GM12878 (cell line): Measurements from ENCODE around the gene SPOCK1. TPM values are rescaled to one million over a fixed set of nuclear protein-coding genes. Genes with fewer than 3 reads are reported as not detected.

Experiments
- ATAC-seq: fragments of 200-7000 bp; cut with Tn5 transposase; 3 replicates; pipeline ENCODE4 v1.9.1; 2020; ENCODE audit warnings: mild to moderate bottlenecking, moderate library complexity
- BruUV-seq: library from RNA; stranded (reverse); fragments of 400-500 nt; replicated peaks from 2 replicates; lab custom pipeline; 2021; lab: Mats Ljungman, UMichigan
- CTCF ChIA-PET: fragments of 300-600 bp; sonication (Branson Sonifier 250); formaldehyde crosslinking; extraction: SDS; loops from one replicate; lab custom pipeline; 2021; ENCODE audit warnings: inconsistent platforms; lab: Yijun Ruan, JAX
- POLR2A ChIA-PET: fragments of 350-600 bp; formaldehyde crosslinking; extraction: SDS; loops from one replicate; lab custom pipeline; 2021; ENCODE audit warnings: inconsistent platforms; lab: Charles Lee
- RAD21 ChIA-PET: fragments of 300-600 bp; sonication (Branson Sonifier 250); formaldehyde crosslinking; loops from one replicate; lab custom pipeline; 2023; ENCODE audit warnings: antibody characterized with exemption; ENCODE audit not compliant: unreplicated experiment; lab: Charles Lee
- SMC1A ChIA-PET: fragments of 300-600 bp; sonication (Branson Sonifier 250); formaldehyde crosslinking; loops from one replicate; lab custom pipeline; 2023; ENCODE audit not compliant: unreplicated experiment, uncharacterized antibody; lab: Charles Lee
- DNase-seq: peaks from one replicate; pipeline ENCODE4 v3.0.0-alpha.2; 2011; ENCODE audit warnings: low read depth, low spot score
- FAIRE-seq: peaks from 3 replicates; lab custom pipeline; 2011; peaks lifted over from hg19 to GRCh38; lab: Jason Lieb, UNC
- H2AFZ ChIP-seq: 2 replicates; pipeline ENCODE4 v1.6.0; 2011; ENCODE audit warnings: low read depth, low read length, control low read depth; ENCODE audit not compliant: control insufficient read depth
- H3K27ac ChIP-seq: 2 replicates; pipeline ENCODE4 v1.5.1; 2011; ENCODE audit warnings: control low read depth; ENCODE audit not compliant: control insufficient read depth, insufficient read depth
- H3K27me3 ChIP-seq, 2 experiments: replicated peaks in 1 of 2; 2 replicates each; pipeline versions ENCODE4 v1.6.0 to v1.6.1; 2011; ENCODE audit warnings: low read length in 1 of 2; ENCODE audit not compliant: control insufficient read depth in 2 of 2, insufficient read depth in 2 of 2
- H3K36me3 ChIP-seq, 2 experiments: 2 replicates each; pipeline ENCODE4 v1.5.1; 2011; ENCODE audit warnings: low read length in 1 of 2; ENCODE audit not compliant: control insufficient read depth in 2 of 2, insufficient read depth in 2 of 2
- H3K4me1 ChIP-seq: 2 replicates; pipeline ENCODE4 v1.6.1; 2011; ENCODE audit warnings: mild to moderate bottlenecking, low read length, moderate library complexity, mixed read lengths; ENCODE audit not compliant: control insufficient read depth, insufficient read depth
- H3K4me2 ChIP-seq: 2 replicates; pipeline ENCODE4 v1.6.0; 2011; ENCODE audit warnings: control low read depth; ENCODE audit not compliant: control insufficient read depth, insufficient read depth
- H3K4me3 ChIP-seq: fragments of 200-600 bp; sonication (generic); 2 replicates; pipeline ENCODE4 v1.5.1; 2016
- H3K79me2 ChIP-seq: 2 replicates; pipeline ENCODE4 v1.6.0; 2011; ENCODE audit warnings: low read length; ENCODE audit not compliant: control insufficient read depth, insufficient read depth
- H3K9ac ChIP-seq: 2 replicates; pipeline ENCODE4 v1.8.0; 2011; ENCODE audit warnings: low read length, control low read depth, mixed read lengths; ENCODE audit not compliant: control insufficient read depth, insufficient read depth
- H3K9me3 ChIP-seq: replicated peaks from 3 replicates; pipeline ENCODE4 v1.5.1; 2011; ENCODE audit warnings: mild to moderate bottlenecking, low read length; ENCODE audit not compliant: control insufficient read depth, insufficient read depth
- H4K20me1 ChIP-seq: 2 replicates; pipeline ENCODE4 v1.6.0; 2011; ENCODE audit not compliant: control insufficient read depth, insufficient read depth
- BACH1 ChIP-seq: fragments of 450-650 bp; IDR thresholded peaks from 2 replicates; pipeline ENCODE4 v1.6.1; 2017; ENCODE audit warnings: mild to moderate bottlenecking, borderline replicate concordance
- HDAC6 ChIP-seq: fragments of 200-600 bp; sonication (generic); IDR thresholded peaks from one replicate; pipeline ENCODE4 v1.8.0; 2017; ENCODE audit warnings: antibody characterized with exemption; ENCODE audit not compliant: unreplicated experiment
- NFYB ChIP-seq: IDR thresholded peaks from 2 replicates; pipeline ENCODE4 v1.6.1; 2011; ENCODE audit warnings: low read depth, mild to moderate bottlenecking, low read length, improper control_type of control experiment, moderate library complexity; ENCODE audit not compliant: insufficient read depth
- PAX5 ChIP-seq: IDR thresholded peaks from 2 replicates; pipeline ENCODE4 v1.6.1; 2011; ENCODE audit warnings: low read depth, low read length, borderline replicate concordance
- PAX8 ChIP-seq: fragments of 450-650 bp; IDR thresholded peaks from 2 replicates; pipeline ENCODE4 v1.6.1; 2017; ENCODE audit warnings: mild to moderate bottlenecking, moderate library complexity
- SREBF2 ChIP-seq: IDR thresholded peaks from 2 replicates; pipeline ENCODE4 v1.6.1; 2012; ENCODE audit warnings: mild to moderate bottlenecking, low read length
- TCF3 ChIP-seq: IDR thresholded peaks from 2 replicates; pipeline ENCODE4 v1.6.1; 2012; ENCODE audit warnings: low read depth, mild to moderate bottlenecking, low read length, borderline replicate concordance; ENCODE audit not compliant: insufficient read depth
- ZNF274 ChIP-seq: IDR thresholded peaks from one replicate; pipeline ENCODE4 v1.8.0; 2011; ENCODE audit not compliant: insufficient read length, insufficient read depth
- WGBS: methylation state at CpG from one replicate; pipeline ENCODE4 v1.1.6; 2016; ENCODE audit warnings: low lambda C conversion rate; ENCODE audit not compliant: insufficient replicate concordance, insufficient coverage; ENCODE audit errors: missing lambda C conversion rate; 5-methylcytosine and 5-hydroxymethylcytosine counted together
- in situ Hi-C: fragments of 300-500 bp; cut with MboI; formaldehyde crosslinking; loops from 9 replicates; pipeline ENCODE4 v1.14.3; 2018; ENCODE audit warnings: mixed read lengths
- intact Hi-C: fragments of 100-400 bp; cut with micrococcal nuclease; formaldehyde crosslinking; loops from one replicate; pipeline ENCODE4 v1.14.2; 2022; ENCODE audit not compliant: unreplicated experiment
- polyA plus RNA-seq, 11 experiments: library from polyadenylated mRNA; depleted of rRNA in 4 of 11; unstranded in 6 of 11; stranded (reverse) in 5 of 11; fragments of >200 nt; fragmentation: Nextera tagmentation in 4 of 11; fragmentation: Illumina TruSeq in 1 of 11; extraction: Ambion mirVana in 4 of 11; extraction: Trizol in 1 of 11; gene quantifications; 1 replicate in 1 of 11; 2 replicates in 10 of 11; pipeline versions ENCODE4 v1.2.1 to v1.2.3, GENCODE V29; 2011 to 2016; ENCODE audit warnings: inconsistent platforms in 2 of 11, missing spikeins in 2 of 11, low read depth in 1 of 11
- total RNA-seq, 4 experiments: library from RNA; depleted of rRNA in 3 of 4; stranded (reverse); fragments of >200 nt in 3 of 4; fragmentation: Illumina TruSeq in 1 of 4; extraction: Trizol in 1 of 4; gene quantifications; 2 replicates each; pipeline versions ENCODE4 v1.2.1 to v1.2.3, GENCODE V29; 2013 to 2021
- TF ChIP-seq, protein P1 (sequence below): fragments of 450-650 bp; IDR thresholded peaks from 2 replicates; pipeline ENCODE4 v1.6.1; 2017; ENCODE audit warnings: mild to moderate bottlenecking, low read depth, inconsistent platforms; ENCODE audit not compliant: poor library complexity, severe bottlenecking
- TF ChIP-seq, protein P2 (sequence below): IDR thresholded peaks from 2 replicates; pipeline ENCODE4 v1.6.1; 2012; ENCODE audit warnings: mild to moderate bottlenecking, low read depth, low read length
- TF ChIP-seq, protein P3 (sequence below): IDR thresholded peaks from 2 replicates; pipeline ENCODE4 v1.6.1; 2012; ENCODE audit warnings: low read depth, low read length, improper control_type of control experiment

Gene SPOCK1
- total and polyA plus RNA-seq, 10 of the 15 experiments (the other 5 are each of a cell fraction or from before 2014, with no cell fraction given) = 0.06 to 0.68 (median 0.25) TPM; not detected in 3

DNA sequence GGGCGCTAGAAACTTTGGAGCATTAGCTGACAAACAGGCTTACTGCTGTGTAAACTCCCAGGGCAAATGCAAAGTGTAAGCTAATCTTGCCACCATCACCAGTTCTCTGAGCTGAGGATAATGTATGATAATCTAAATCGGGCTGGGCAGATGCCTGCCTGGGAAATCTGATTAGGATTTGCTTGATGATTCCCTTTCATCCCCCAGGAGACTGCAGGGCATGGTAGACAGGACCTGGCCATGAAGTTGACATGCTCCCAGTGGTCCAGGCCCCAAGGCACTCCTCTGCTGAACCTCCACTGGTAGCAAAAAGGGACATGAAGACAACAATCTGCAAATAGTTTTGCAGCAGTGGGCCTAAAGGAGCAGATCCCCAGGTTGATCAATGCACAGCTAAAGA, 317.5 kb downstream of the SPOCK1 start (continued):
- TF ChIP-seq, protein P1, sequence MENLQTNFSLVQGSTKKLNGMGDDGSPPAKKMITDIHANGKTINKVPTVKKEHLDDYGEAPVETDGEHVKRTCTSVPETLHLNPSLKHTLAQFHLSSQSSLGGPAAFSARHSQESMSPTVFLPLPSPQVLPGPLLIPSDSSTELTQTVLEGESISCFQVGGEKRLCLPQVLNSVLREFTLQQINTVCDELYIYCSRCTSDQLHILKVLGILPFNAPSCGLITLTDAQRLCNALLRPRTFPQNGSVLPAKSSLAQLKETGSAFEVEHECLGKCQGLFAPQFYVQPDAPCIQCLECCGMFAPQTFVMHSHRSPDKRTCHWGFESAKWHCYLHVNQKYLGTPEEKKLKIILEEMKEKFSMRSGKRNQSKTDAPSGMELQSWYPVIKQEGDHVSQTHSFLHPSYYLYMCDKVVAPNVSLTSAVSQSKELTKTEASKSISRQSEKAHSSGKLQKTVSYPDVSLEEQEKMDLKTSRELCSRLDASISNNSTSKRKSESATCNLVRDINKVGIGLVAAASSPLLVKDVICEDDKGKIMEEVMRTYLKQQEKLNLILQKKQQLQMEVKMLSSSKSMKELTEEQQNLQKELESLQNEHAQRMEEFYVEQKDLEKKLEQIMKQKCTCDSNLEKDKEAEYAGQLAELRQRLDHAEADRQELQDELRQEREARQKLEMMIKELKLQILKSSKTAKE = no peak
- no peak for TF ChIP-seq SREBF2
- TF ChIP-seq, protein P2, sequence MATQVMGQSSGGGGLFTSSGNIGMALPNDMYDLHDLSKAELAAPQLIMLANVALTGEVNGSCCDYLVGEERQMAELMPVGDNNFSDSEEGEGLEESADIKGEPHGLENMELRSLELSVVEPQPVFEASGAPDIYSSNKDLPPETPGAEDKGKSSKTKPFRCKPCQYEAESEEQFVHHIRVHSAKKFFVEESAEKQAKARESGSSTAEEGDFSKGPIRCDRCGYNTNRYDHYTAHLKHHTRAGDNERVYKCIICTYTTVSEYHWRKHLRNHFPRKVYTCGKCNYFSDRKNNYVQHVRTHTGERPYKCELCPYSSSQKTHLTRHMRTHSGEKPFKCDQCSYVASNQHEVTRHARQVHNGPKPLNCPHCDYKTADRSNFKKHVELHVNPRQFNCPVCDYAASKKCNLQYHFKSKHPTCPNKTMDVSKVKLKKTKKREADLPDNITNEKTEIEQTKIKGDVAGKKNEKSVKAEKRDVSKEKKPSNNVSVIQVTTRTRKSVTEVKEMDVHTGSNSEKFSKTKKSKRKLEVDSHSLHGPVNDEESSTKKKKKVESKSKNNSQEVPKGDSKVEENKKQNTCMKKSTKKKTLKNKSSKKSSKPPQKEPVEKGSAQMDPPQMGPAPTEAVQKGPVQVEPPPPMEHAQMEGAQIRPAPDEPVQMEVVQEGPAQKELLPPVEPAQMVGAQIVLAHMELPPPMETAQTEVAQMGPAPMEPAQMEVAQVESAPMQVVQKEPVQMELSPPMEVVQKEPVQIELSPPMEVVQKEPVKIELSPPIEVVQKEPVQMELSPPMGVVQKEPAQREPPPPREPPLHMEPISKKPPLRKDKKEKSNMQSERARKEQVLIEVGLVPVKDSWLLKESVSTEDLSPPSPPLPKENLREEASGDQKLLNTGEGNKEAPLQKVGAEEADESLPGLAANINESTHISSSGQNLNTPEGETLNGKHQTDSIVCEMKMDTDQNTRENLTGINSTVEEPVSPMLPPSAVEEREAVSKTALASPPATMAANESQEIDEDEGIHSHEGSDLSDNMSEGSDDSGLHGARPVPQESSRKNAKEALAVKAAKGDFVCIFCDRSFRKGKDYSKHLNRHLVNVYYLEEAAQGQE = no peak

DNA sequence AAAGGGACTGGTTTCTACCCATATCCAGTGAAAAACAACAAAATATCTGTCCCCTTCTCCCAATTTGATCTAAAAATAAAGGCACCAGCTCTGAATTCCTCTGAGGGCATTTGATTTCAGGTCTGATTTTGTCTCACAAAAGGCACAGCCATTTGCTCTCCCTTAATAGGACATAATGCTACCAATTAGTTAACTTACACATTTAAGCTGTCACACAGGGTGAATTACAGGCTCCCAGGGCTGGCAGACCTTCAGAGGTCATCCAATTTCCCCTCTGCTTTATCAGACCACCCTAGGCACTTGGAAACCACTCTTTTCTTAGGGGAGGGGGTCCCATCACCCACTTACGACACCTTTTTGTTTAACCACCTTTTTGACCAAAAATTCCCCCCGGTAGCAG, 319.9 kb downstream of the SPOCK1 start:
- ATAC-seq = no peak
- BruUV-seq = no TSS peak
- POLR2A ChIA-PET = no interaction called here

More for the DNA sequence above, 319.9 kb downstream of the SPOCK1 start:
- CTCF ChIA-PET = no interaction called here
- in situ Hi-C loops (no loop called here), intact Hi-C loops (no loop called here)
- peaks cover 0 to under 1% of the 10 kb centered on the region in 2 experiments; a peak in 1 of 4 replicates for H3K27me3 ChIP-seq
- H3K9me3 ChIP-seq = no peaks in the 10 kb centered on the region
- H2AFZ ChIP-seq = no peak overlapping the region
- 40% methylated on average over 2 of the region's 2 CpGs for WGBS
- RAD21 ChIA-PET = no interaction called here
- FAIRE-seq (no peak), DNase-seq (no peak)
- H3K4me3 ChIP-seq = no peak overlapping the region
- TF ChIP-seq BACH1 (no peak), ZNF274 (no peak), NFYB (no peak), TCF3 (no peak), HDAC6 (no peak), PAX5 (no peak), PAX8 (no peak)
- TF ChIP-seq, protein P3, sequence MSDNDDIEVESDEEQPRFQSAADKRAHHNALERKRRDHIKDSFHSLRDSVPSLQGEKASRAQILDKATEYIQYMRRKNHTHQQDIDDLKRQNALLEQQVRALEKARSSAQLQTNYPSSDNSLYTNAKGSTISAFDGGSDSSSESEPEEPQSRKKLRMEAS = no peak
- SMC1A ChIA-PET = no interaction called here
- no peaks in the 10 kb centered on the region for H4K20me1 ChIP-seq
- H3K79me2 ChIP-seq = no peaks in the 10 kb centered on the region
- H3K4me2 ChIP-seq = no peak overlapping the region
- H3K27ac ChIP-seq = no peak overlapping the region
- no peaks in the 10 kb centered on the region for H3K36me3 ChIP-seq
- H3K4me1 ChIP-seq = no peaks in the 10 kb centered on the region
- H3K9ac ChIP-seq = no peak overlapping the region
